ENCODE measurements around the gene APOBEC3F.

Gene APOBEC3F

GRCh38 chr22:39027717-39028116, 12.9 kb upstream of the APOBEC3F start:
- Histone ChIP-seq H3K79me2 (ENCODE audit: control insufficient read depth, low read length) (no peaks in the 10 kb centered on the region), H3K27me3 (ENCODE audit: control insufficient read depth, low read length) (no peaks in the 10 kb centered on the region), H4K20me1 (ENCODE audit: control insufficient read depth, insufficient read depth, low read depth, low read length) (no peaks in the 10 kb centered on the region), H3F3A (ENCODE audit: control insufficient read depth, insufficient read depth) (no peaks in the 10 kb centered on the region), H3K4me2 (ENCODE audit: low read length) (no peak overlapping the region), H3K9me3 (ENCODE audit: control insufficient read depth, insufficient read depth, low read length) (no peaks in the 10 kb centered on the region), H3K4me3 (ENCODE audit: low read length) (no peak overlapping the region), H3K27ac (ENCODE audit: low read depth, low read length) (no peak overlapping the region), H3K4me1 (ENCODE audit: control insufficient read depth, low read length) (peaks cover 12% of the 10 kb centered on the region), H3K36me3 (ENCODE audit: control insufficient read depth, low read length) (peaks cover 5% of the 10 kb centered on the region; the same call in 1 of the 2 replicates), H3K9me2 (replicated peaks; ENCODE audit: control insufficient read depth, low read length) (no peaks in the 10 kb centered on the region)
- TF ChIP-seq CTCF (IDR thresholded peaks at IDR 0.05; ENCODE audit: low read depth, low read length, poor library complexity, severe bottlenecking) = no peak
- no peak for TF ChIP-seq EZH2phosphoT487 (IDR thresholded peaks at IDR 0.05; ENCODE audit: borderline replicate concordance, low read length)

GRCh38 chr22:39028281-39028680, 12.4 kb upstream of the APOBEC3F start:
- H3K36me3 ChIP-seq (ENCODE audit: control insufficient read depth, low read length) = peaks cover 5% of the 10 kb centered on the region; the same call in 1 of the 2 replicates
- no peaks in the 10 kb centered on the region for H3K9me3 ChIP-seq (ENCODE audit: control insufficient read depth, insufficient read depth, low read length)
- peaks cover 12% of the 10 kb centered on the region for H3K4me1 ChIP-seq (ENCODE audit: control insufficient read depth, low read length)

GRCh38 chr22:39029227-39029626, 11.4 kb upstream of the APOBEC3F start:
- no peak for TF ChIP-seq CTCF (IDR thresholded peaks at IDR 0.05; ENCODE audit: low read depth, low read length, poor library complexity, severe bottlenecking)
- TF ChIP-seq EZH2phosphoT487 (IDR thresholded peaks at IDR 0.05; ENCODE audit: borderline replicate concordance, low read length) = no peak
- H3F3A ChIP-seq (ENCODE audit: control insufficient read depth, insufficient read depth) = no peaks in the 10 kb centered on the region
- no peaks in the 10 kb centered on the region for H3K9me3 ChIP-seq (ENCODE audit: control insufficient read depth, insufficient read depth, low read length)
- no peak overlapping the region for H3K27ac ChIP-seq (ENCODE audit: low read depth, low read length)
- H3K4me1 ChIP-seq (ENCODE audit: control insufficient read depth, low read length) = peaks cover 10% of the 10 kb centered on the region
- no peak overlapping the region for H3K4me3 ChIP-seq (ENCODE audit: low read length)
- no peaks in the 10 kb centered on the region for H3K27me3 ChIP-seq (ENCODE audit: control insufficient read depth, low read length)
- H3K79me2 ChIP-seq (ENCODE audit: control insufficient read depth, low read length) = no peaks in the 10 kb centered on the region
- H3K4me2 ChIP-seq (ENCODE audit: low read length) = no peak overlapping the region
- H3K36me3 ChIP-seq (ENCODE audit: control insufficient read depth, low read length) = no peaks in the 10 kb centered on the region; the same call in 1 of the 2 replicates
- no peaks in the 10 kb centered on the region for H4K20me1 ChIP-seq (ENCODE audit: control insufficient read depth, insufficient read depth, low read depth, low read length)
- no peaks in the 10 kb centered on the region for H3K9me2 ChIP-seq (replicated peaks; ENCODE audit: control insufficient read depth, low read length)

More at GRCh38 chr22:39028281-39028680, 12.4 kb upstream of the APOBEC3F start:
- Histone ChIP-seq H3K27ac (ENCODE audit: low read depth, low read length) (no peak overlapping the region), H3K9me2 (replicated peaks; ENCODE audit: control insufficient read depth, low read length) (no peaks in the 10 kb centered on the region), H3F3A (ENCODE audit: control insufficient read depth, insufficient read depth) (no peaks in the 10 kb centered on the region), H3K4me2 (ENCODE audit: low read length) (no peak overlapping the region), H4K20me1 (ENCODE audit: control insufficient read depth, insufficient read depth, low read depth, low read length) (no peaks in the 10 kb centered on the region), H3K27me3 (ENCODE audit: control insufficient read depth, low read length) (no peaks in the 10 kb centered on the region), H3K4me3 (ENCODE audit: low read length) (no peak overlapping the region), H3K79me2 (ENCODE audit: control insufficient read depth, low read length) (no peaks in the 10 kb centered on the region)
- TF ChIP-seq CTCF (IDR thresholded peaks at IDR 0.05; ENCODE audit: low read depth, low read length, poor library complexity, severe bottlenecking) = no peak
- TF ChIP-seq EZH2phosphoT487 (IDR thresholded peaks at IDR 0.05; ENCODE audit: borderline replicate concordance, low read length) = no peak

All from DOHH2 (cell line).